Adipose tissue (tissue), 3 donors: ENCODE data around the gene GMNC. TPM values are rescaled to one million over a fixed set of nuclear protein-coding genes. Genes with fewer than 3 reads are reported as not detected.

Experiments
- H3K27ac ChIP-seq: one replicate; pipeline ENCODE4 v1.5.1; 2013; ENCODE audit warnings: low read depth, low read length
- WGBS, 3 donors: extraction: QIAGEN DNeasy Blood & Tissue Kit; methylation state at CpG; one replicate each; pipeline ENCODE4 v1.1.7; 2013; 5-methylcytosine and 5-hydroxymethylcytosine counted together
- polyA plus RNA-seq, 3 donors: library from polyadenylated mRNA; stranded (reverse); fragments of 200-250 nt; gene quantifications; one replicate each; pipeline ENCODE4 v1.2.3, GENCODE V29; 2013
- donor health status: healthy with polysubstance abuse.
- donor health status: Bipolar disorder and iron deficiency.
- donor health status: healthy.

The GMNC gene
- polyA plus RNA-seq, 3 donors: 0.39 TPM; not detected in 2

DNA sequence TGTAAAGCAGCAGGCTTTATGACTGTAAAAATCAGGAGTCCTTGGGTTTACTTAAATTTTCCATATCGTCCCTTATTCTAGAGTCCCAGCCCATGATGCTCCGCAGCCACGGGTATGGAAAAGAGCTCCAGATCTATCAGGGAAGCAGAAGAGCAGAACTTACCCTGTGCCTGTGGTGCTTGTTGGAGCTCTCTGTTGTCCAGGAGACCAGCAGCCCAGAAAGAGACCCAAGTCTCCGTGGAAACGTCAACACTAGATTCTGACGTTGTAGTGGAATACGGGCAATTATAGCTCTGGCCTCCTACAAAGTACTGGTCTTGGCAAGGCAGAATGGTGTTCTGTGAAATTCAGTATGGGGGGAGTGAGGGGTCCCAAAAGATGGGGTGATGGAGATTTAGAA, 2.0 kb downstream of the GMNC start:
- WGBS, 3 donors: 68 to 79% (median 72%) methylated on average over 7 of the region's 7 CpGs
- H3K27ac ChIP-seq: no peak overlapping the region

DNA sequence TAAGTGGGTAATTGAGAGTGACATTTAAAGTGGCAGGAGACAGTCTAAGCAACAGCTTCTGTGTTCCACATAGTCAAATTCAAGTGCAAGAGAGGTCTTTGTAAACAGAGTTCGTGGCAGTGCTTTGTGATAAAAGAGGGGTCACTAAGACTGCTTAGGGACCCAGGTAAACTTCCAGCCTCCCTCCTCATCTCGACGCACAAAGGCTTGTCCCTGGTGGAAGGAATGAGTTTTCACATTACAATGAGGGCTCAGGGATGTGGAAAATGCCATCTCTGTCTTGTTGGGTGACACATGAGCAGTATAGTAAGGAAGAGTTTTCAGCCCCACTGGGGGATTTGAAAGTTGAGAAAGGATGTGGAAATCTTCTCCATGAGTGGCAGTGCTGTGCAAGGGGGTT, 7.3 kb downstream of the GMNC start:
- 39 to 63% (median 51%) methylated on average over 3 of the region's 3 CpGs for WGBS, 3 donors
- H3K27ac ChIP-seq: no peak overlapping the region

DNA sequence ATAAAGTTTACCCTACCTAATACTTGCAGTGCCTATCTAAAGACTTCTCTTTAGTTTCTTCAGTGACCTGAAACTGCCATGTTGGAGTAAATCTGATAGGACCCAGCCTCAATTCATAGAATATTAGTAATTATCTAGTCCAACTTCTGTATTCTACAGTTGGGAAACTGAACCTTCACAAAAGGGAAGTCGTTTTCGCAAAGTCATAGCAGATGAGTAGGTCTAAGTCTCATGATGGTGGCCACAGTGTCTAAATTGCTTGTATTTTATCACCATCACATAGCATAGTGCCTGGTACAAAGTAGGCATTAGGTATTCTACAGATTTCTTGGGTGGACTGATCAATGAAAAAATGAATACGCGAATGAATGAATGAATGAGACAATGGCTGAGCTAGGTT, 8.4 kb downstream of the GMNC start:
- 81 to 91% (median 84%) methylated on average over 4 of the region's 4 CpGs for WGBS, 3 donors
- H3K27ac ChIP-seq: no peak overlapping the region

DNA sequence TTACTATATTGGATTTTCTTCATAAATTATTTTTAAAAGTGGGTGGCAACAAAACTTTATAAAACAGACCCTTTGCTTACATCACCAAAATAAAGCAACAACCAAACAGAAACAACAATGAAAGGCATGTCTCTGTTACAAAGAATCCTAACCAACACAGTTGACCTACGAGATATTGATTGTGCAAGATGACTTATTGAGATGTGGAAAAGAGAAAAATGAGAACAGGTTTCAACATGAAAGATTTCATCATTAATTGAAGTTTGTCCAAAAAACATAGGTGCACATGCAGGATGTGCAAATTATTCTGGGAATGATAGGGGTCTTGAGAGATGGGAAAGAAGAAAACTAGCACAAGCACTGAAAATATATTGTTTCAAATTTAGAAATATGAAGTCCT, 9.0 kb downstream of the GMNC start:
- 35 to 47% (median 39%) methylated on average over 1 of the region's 1 CpG for WGBS, 3 donors

DNA sequence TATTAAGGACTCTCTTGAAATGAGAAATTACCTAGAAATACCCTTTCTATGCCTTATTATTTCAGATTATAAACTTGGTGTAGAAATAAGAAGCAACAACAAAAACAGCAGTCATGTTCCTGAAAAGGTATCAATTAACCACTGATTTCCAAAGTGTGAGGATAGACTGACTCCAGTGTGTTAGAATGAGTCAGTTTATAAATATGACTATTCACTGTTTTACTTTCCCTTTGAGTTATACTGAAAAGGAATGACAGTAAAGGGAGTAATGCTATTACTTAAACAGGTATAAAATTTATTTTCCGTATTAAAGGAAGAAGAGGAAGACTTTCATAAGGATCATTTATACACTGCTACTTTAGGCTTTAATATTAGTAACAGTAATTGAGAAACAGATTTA, 12.9 kb downstream of the GMNC start:
- 93 to 96% (median 94%) methylated on average over 1 of the region's 1 CpG for whole genome bisulfite sequencing, 3 donors
- H3K27ac ChIP-seq: no peak overlapping the region

More for the DNA sequence above, 9.0 kb downstream of the GMNC start:
- no peak overlapping the region for H3K27ac ChIP-seq

DNA sequence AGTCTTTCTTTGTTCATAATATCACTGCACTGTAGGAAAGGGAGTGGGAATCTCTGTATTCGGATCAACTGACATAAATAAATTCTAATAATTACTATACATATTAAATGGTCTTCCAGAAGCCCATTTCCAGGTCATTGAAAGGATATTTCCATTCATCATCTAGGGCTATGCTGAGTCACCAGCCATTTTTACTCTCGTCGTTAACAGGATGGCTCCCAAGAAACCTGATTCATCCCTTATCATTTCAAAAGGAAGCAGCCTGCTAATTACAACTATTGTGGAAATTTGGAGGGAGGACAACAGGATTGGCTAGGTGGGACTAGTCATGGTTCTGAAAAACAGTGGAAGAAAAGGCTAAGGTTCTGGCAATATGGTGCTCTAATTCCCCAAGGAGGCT, 13.6 kb downstream of the GMNC start:
- 63 to 71% (median 70%) methylated on average over 3 of the region's 3 CpGs for WGBS, 3 donors
- H3K27ac ChIP-seq: no peak overlapping the region

DNA sequence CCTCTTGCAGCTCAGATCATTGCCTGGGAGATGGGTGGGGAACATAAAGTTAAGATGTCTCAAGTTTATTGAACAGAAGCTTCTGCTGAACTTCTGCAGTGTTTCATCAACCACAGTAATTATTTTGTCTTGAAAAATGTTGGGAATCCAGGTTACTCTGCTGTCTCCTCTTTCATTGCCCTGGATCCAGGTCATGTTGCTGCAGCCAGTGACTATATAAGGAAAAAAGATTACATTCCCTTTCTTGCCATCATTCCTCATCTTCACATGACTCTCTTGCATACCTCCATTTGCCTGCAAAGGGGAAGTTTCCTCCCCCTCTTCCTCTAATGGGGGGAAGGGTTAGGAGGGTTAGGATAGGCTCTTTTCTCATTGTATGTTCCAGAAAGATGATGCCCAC, 15.1 kb downstream of the GMNC start:
- H3K27ac ChIP-seq: no peak overlapping the region

DNA sequence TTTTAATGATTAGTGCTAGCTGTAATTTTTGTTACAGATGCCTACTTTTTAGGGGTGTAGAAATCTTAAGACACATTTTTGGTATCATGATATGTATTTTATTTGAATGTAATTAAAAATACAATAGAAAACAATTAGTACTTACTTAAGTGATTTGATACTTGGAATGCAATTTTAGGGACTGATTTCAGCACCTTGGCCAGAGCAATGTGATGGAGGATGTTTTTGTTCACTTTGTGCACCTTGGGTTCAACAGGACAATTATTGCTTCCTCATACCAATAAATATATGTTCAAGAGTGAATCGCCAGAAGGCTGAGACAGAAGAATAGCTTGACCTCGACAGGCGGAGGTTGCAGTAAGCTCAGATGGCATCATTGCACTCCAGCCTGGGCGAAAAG, 22.3 kb downstream of the GMNC start:
- no peak overlapping the region for H3K27ac ChIP-seq
- WGBS, 3 donors: 54 to 59% (median 59%) methylated on average over 4 of the region's 4 CpGs

DNA sequence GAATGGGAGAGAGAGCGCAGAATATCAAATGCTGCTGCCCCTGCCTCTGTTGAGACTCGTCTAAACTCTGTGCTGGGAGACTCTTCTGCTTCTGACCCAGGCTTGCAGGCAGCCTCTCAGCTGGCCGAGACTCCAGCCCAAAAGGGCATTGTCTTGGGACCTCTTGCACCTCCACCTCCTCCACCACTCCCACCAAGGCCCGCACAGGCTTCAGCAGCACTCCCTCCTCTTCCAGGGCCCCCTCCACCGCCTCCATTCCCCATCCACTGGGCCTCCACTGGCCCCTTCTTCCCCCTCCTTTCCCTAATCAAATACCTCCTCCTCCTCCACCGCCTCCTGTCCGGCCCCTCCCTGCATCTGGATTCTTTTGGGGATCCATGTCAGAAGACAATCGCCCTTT, 31.3 kb downstream of the GMNC start:
- WGBS, 3 donors: 67 to 82% (median 79%) methylated on average over 8 of the region's 8 CpGs
- H3K27ac ChIP-seq: no peak overlapping the region

DNA sequence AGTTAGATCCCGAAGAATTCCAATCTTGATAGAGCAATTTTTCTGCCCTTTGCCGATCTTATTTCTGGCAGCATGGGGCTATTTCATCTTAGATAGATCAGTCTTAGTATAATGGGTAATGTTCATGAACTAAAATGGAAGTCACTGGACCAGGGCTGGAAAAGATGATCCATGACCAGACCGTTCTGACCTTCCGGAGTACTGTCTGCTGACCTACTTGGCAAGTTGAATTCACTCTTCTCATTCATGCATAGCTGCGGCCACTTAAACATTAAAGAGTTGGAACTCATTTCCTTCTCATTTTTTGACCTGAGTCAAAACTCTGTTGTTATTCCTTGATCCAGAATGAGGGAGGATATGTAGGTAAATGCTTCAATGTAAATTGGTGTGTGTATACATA, 32.5 kb downstream of the GMNC start:
- 85 to 89% (median 88%) methylated on average over 5 of the region's 5 CpGs for WGBS, 3 donors
- no peak overlapping the region for H3K27ac ChIP-seq

DNA sequence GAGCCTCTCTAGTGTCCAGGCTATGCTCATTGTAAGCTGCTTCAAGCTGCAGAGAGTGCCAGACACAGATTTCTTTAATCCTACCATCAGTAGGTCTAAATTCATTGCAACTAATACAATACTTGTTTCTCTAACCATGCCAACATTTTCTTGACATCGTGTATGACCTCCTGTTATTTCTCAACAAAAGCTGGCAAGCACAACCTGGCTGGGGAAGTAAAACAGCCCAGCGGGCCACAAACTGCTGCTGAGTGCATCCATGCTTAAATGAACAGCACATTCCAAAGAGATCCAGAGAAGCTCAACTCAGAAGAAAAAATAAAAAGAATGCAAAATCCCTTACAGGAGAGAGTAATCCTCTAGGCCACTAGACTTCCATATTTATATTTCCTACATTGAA, 36.5 kb downstream of the GMNC start:
- 58 to 64% (median 59%) methylated on average over 2 of the region's 2 CpGs for WGBS, 3 donors
- no peak overlapping the region for H3K27ac ChIP-seq

DNA sequence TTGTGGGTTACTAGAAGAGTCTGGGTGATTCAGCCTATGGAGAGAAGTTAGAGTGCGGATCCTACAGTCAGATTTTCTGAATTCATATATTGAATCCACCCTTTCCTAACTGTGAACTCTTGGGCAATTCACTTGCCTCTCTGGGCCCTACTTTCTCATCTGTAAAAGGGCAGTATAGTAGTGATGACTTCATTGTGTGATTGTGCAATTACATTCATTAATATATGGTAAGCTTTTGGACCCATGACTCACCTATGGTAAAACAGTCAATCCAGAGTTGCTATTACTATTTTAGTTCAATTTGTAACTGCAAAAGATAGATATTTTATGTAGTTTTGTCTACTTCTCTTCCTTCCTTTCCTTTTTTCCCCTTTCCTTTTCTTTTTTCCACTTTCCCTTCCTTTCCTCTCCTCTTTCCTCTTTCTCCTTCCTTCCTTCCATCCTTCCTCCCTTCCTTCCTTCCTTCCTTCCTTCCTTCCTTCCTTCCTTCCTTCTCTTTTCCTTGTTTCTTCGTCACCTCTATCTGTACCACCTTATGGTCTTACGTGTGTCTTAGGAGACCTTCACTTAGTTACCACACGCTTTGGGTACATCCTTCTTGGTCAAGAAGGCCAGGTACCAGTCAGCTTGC, 37.0 kb downstream of the GMNC start:
- WGBS, 3 donors: 86 to 90% (median 87%) methylated on average over 4 of the region's 4 CpGs
- no peak overlapping the region for H3K27ac ChIP-seq

DNA sequence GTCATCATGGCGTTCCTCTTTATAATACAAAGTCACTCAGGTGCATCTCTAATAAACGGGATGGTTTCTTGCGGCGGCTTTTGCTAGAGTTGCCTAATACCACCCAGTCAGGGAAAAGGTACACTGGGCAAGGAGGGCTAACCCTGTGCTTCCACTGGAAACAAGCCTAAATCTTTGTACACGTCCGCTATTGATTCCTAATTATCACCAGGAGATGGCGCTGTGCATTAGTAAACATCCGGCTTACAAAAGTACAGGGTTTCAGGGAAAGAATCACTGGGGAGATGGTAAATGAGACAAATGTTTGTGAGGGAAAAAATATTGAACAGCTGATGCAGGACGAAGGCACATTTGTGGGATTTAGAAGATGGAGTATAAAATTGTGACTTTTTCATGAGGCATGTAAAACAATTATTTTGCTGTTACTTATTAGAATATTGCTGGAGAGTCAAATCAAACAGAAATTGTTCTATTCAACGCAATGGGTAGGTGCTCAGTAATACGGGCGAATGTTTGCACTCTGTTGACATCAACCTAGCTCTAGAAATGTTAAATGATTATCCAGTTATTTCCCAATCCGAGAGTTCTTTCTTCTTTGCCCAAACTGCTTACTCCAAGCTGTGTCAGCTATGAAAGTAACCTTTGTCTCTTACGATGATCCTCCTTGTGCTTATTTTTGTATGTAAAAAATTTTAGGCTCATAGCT, 50.6 kb downstream of the GMNC start:
- 32 to 42% (median 39%) methylated on average over 14 of the region's 14 CpGs for WGBS, 3 donors
- no peak overlapping the region for H3K27ac ChIP-seq

DNA sequence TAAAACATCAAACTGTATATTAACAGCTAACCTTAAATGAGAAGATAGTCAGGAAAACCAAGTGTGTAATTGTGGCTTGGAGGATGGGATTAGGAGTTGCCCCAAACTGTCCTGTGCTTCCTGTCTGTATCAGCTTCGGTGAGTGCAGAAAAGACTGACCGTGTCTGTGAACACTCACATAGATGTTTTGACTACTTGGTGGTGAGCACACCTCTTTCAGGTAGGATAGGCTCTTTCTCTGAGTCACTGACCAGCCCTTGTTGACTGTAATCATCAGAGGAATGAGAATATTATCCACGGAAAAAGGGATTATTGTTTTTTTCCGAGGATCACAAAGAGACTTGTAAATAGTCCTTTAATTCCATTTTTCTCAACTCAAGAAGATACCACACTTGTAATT, 51.5 kb downstream of the GMNC start:
- WGBS, 3 donors: 77 to 85% (median 80%) methylated on average over 4 of the region's 4 CpGs
- H3K27ac ChIP-seq: no peak overlapping the region

DNA sequence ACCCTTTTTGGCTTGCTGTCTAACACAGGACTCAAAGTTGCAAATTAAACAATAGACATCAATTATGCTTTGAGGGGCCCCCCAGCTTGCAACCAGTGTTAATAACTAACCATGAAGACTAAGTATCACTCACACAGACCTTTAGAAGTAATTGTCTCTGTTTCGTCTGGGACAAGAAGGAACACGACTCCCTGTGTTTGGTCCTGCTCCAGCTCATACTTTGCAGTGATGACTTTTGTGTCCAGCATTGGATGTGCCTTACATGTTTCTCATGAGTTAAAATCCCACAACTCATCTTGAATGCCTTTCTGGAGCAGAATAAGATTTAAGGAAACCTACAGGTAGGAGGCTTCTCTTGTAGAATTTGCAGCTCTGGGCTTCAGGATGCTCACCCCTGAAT, 53.1 kb downstream of the GMNC start:
- WGBS, 3 donors: 52 to 76% (median 61%) methylated on average over 2 of the region's 2 CpGs
- no peak overlapping the region for H3K27ac ChIP-seq

DNA sequence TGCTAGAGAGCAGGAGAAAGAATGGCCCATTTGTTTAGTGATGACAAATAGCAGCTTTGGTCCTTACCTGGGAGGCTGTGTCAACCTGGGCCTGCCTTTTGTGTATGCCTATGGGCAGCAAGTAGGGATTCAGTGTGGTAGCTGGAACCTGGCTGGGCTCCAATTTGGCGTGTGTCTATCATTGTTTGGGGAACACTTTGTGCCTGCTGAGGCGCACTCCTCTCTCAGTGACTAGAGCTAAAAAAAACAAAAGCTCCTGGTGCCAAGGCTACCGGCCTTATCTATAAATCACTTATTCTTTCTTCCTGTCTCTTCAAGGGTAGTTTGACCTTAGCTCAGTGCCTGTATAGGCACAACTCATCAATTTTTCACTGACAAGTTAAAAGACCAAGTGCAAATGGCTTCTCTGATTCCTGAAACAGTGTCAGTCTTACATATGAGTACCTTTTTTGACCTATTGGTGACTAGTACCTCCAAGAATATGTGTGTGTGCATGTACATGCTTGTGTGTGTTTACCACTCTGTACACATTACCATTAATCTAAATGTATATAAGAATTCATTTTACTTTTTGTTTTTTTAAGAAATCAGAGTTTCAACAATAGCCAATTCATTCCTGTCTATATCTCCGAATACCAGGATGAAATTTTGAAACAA, 54.6 kb downstream of the GMNC start:
- 23 to 43% (median 42%) methylated on average over 4 of the region's 4 CpGs for WGBS, 3 donors
- no peak overlapping the region for H3K27ac ChIP-seq
